GM23248 (cell line): ENCODE data around the gene TSC22D1. TPM values are rescaled to one million over a fixed set of nuclear protein-coding genes. Genes with fewer than 3 reads are reported as not detected.

Experiments used
- DNase-seq: peaks from one replicate; pipeline ENCODE4 v3.0.0-alpha.2; 2015
- H2AFZ ChIP-seq: fragments of 200-600 bp; sonication (generic); 2 replicates; pipeline ENCODE4 v1.6.1; 2016; ENCODE audit warnings: antibody characterized with exemption
- H3F3A ChIP-seq: fragments of 200-600 bp; sonication (generic); 2 replicates; pipeline ENCODE4 v1.6.1; 2016; ENCODE audit warnings: mild to moderate bottlenecking, antibody characterized with exemption, mixed run types; ENCODE audit not compliant: insufficient read depth
- H3K27ac ChIP-seq: fragments of 200-600 bp; sonication (generic); 2 replicates; pipeline ENCODE4 v1.5.1; 2016; ENCODE audit warnings: mild to moderate bottlenecking
- H3K27me3 ChIP-seq: fragments of 200-600 bp; sonication (generic); replicated peaks from 2 replicates; pipeline ENCODE4 v1.6.1; 2016; ENCODE audit warnings: mild to moderate bottlenecking; ENCODE audit not compliant: insufficient read depth
- H3K36me3 ChIP-seq: fragments of 200-600 bp; sonication (generic); 2 replicates; pipeline ENCODE4 v1.6.1; 2016; ENCODE audit warnings: low read depth, mild to moderate bottlenecking
- H3K4me1 ChIP-seq: fragments of 200-600 bp; sonication (generic); 2 replicates; pipeline ENCODE4 v1.6.1; 2016; ENCODE audit warnings: mild to moderate bottlenecking; ENCODE audit not compliant: insufficient read depth
- H3K4me2 ChIP-seq: fragments of 200-600 bp; sonication (generic); one replicate; pipeline ENCODE4 v1.6.1; 2016; ENCODE audit warnings: mild to moderate bottlenecking; ENCODE audit not compliant: unreplicated experiment
- H3K4me3 ChIP-seq: fragments of 200-600 bp; sonication (generic); 2 replicates; pipeline ENCODE4 v1.5.1; 2016; ENCODE audit warnings: mild to moderate bottlenecking
- H3K79me2 ChIP-seq: fragments of 200-600 bp; sonication (generic); 2 replicates; pipeline ENCODE4 v1.6.1; 2016; ENCODE audit warnings: mild to moderate bottlenecking; ENCODE audit not compliant: insufficient read depth
- H3K9ac ChIP-seq: fragments of 200-600 bp; sonication (generic); 2 replicates; pipeline ENCODE4 v1.6.1; 2016; ENCODE audit warnings: mild to moderate bottlenecking
- H3K9me2 ChIP-seq: fragments of 200-600 bp; sonication (generic); 2 replicates; pipeline ENCODE4 v1.6.1; 2016; ENCODE audit warnings: mixed run types, mild to moderate bottlenecking, moderate library complexity; ENCODE audit not compliant: insufficient read depth
- H3K9me3 ChIP-seq: fragments of 200-600 bp; sonication (generic); one replicate; pipeline ENCODE4 v1.6.1; 2017; ENCODE audit warnings: low read depth
- H4K20me1 ChIP-seq: fragments of 200-600 bp; sonication (generic); 2 replicates; pipeline ENCODE4 v1.6.0; 2016; ENCODE audit not compliant: insufficient read depth
- EZH2 ChIP-seq: fragments of 200-600 bp; sonication (generic); IDR thresholded peaks from 2 replicates; pipeline ENCODE4 v1.6.1; 2018; ENCODE audit warnings: antibody characterized with exemption, mild to moderate bottlenecking; ENCODE audit not compliant: insufficient read depth, poor library complexity, severe bottlenecking
- EZH2phosphoT487 ChIP-seq: fragments of 200-600 bp; sonication (generic); IDR thresholded peaks from 2 replicates; pipeline ENCODE4 v1.6.1; 2018; ENCODE audit warnings: antibody characterized with exemption, moderate library complexity, mild to moderate bottlenecking, low read depth; ENCODE audit not compliant: insufficient read depth
- WGBS, 2 experiments: methylation state at CpG; one replicate each; pipeline ENCODE4 v1.1.6; 2015 to 2017; ENCODE audit warnings: low lambda C conversion rate in 2 of 2, low coverage in 1 of 2; ENCODE audit errors: missing lambda C conversion rate in 2 of 2; 5-methylcytosine and 5-hydroxymethylcytosine counted together
- in situ Hi-C: fragments of 300-500 bp; cut with MboI; formaldehyde crosslinking; loops from 2 replicates; pipeline ENCODE4 v1.15.0; 2020
- polyA plus RNA-seq: library from polyadenylated mRNA; unstranded; fragments of >200 nt; fragmentation: Nextera tagmentation; extraction: Ambion mirVana; gene quantifications from 2 replicates; pipeline ENCODE4 v1.2.1, GENCODE V29; 2016
- total RNA-seq: library from RNA; depleted of rRNA; stranded (reverse); fragments of >200 nt; shearing (Covaris generic); gene quantifications from 2 replicates; pipeline ENCODE4 v1.2.3, GENCODE V29; 2014

Gene TSC22D1
- total and polyA plus RNA-seq, 2 experiments from 2014 or later: 31.3 to 60.6 TPM

GRCh38 chr13:44576351-44577235 is 463 bp upstream of the TSC22D1 start:
- peak overlapping the region; percentile 91 for H2AFZ ChIP-seq
- H3K27me3 ChIP-seq: no peaks in the 10 kb centered on the region
- WGBS, 2 experiments: 1 to 2% methylated on average over 43 to 96 of the region's 111 CpGs
- H3K4me3 ChIP-seq: peak overlapping the region; percentile 82
- H3F3A ChIP-seq: peaks cover 14% of the 10 kb centered on the region
- no peaks in the 10 kb centered on the region; the same call in 1 of the 2 replicates for H3K36me3 ChIP-seq
- no peak for TF ChIP-seq EZH2
- no peak for TF ChIP-seq EZH2phosphoT487
- peak; percentile 58 for DNase-seq
- peak overlapping the region; percentile 96 for H3K27ac ChIP-seq
- H3K79me2 ChIP-seq: peaks cover 47% of the 10 kb centered on the region
- no peaks in the 10 kb centered on the region for H4K20me1 ChIP-seq
- H3K4me1 ChIP-seq: peaks cover 43% of the 10 kb centered on the region
- H3K9ac ChIP-seq: peak overlapping the region; percentile 92
- in situ Hi-C loops: no loop called here
- peak overlapping the region; percentile 82 for H3K4me2 ChIP-seq
- no peaks in the 10 kb centered on the region for H3K9me3 ChIP-seq
- H3K9me2 ChIP-seq: no peaks in the 10 kb centered on the region

- peaks cover 59% of the 10 kb centered on the region for H3K4me1 ChIP-seq
- peaks cover 63% of the 10 kb centered on the region for H3K79me2 ChIP-seq
- H4K20me1 ChIP-seq: no peaks in the 10 kb centered on the region
- no peaks in the 10 kb centered on the region; the same call in 1 of the 2 replicates for H3K36me3 ChIP-seq
- H3K27me3 ChIP-seq: no peaks in the 10 kb centered on the region
- peaks cover 14% of the 10 kb centered on the region for H3F3A ChIP-seq
- H3K9me2 ChIP-seq: no peaks in the 10 kb centered on the region
- DNase-seq: no peak
- H3K9me3 ChIP-seq: no peaks in the 10 kb centered on the region
- no peak for TF ChIP-seq EZH2
- TF ChIP-seq EZH2phosphoT487: no peak
- H2AFZ ChIP-seq: no peak overlapping the region; the same call in 1 of the 2 replicates
- peak overlapping the region; percentile 82 for H3K4me3 ChIP-seq
- peak overlapping the region; percentile 82 for H3K4me2 ChIP-seq
- 94 to 100% methylated on average over 1 of the region's 1 CpG for WGBS, 2 experiments
- H3K27ac ChIP-seq: peak overlapping the region; percentile 96; the same call in 1 of the 2 replicates
- H3K9ac ChIP-seq: peak overlapping the region; percentile 92
- in situ Hi-C loops: no loop called here
Observed at GRCh38 chr13:44575035-44575434, 1.1 kb downstream of the TSC22D1 start.

GRCh38 chr13:44574466-44574855 is 1.7 kb downstream of the TSC22D1 start:
- Histone ChIP-seq H3K9ac (peak overlapping the region; percentile 92), H3K4me2 (peak overlapping the region; percentile 82)
- WGBS, 2 experiments: 6 to 11% methylated on average over 1 of the region's 1 CpG

GRCh38 chr13:44573790-44574465 is 2.2 kb downstream of the TSC22D1 start:
- no peaks in the 10 kb centered on the region; the same call in 1 of the 2 replicates for H3K36me3 ChIP-seq
- peak overlapping the region; percentile 82 for H3K4me2 ChIP-seq
- peak overlapping the region; percentile 92; the same call in 1 of the 2 replicates for H3K9ac ChIP-seq
- DNase-seq: peak; percentile 70
- H3K4me1 ChIP-seq: peaks cover 60% of the 10 kb centered on the region
- peaks cover 14% of the 10 kb centered on the region for H3F3A ChIP-seq
- peak overlapping the region; percentile 82 for H3K4me3 ChIP-seq
- peaks cover 74% of the 10 kb centered on the region for H3K79me2 ChIP-seq
- H3K9me3 ChIP-seq: no peaks in the 10 kb centered on the region
- no peaks in the 10 kb centered on the region for H3K9me2 ChIP-seq
- no peaks in the 10 kb centered on the region for H3K27me3 ChIP-seq
- H4K20me1 ChIP-seq: no peaks in the 10 kb centered on the region
- TF ChIP-seq EZH2 (no peak), EZH2phosphoT487 (no peak)
- H3K27ac ChIP-seq: no peak overlapping the region
- WGBS, 2 experiments: 76 to 79% methylated on average over 4 of the region's 4 CpGs
- in situ Hi-C loops: no loop called here
- no peak overlapping the region for H2AFZ ChIP-seq

More at GRCh38 chr13:44574466-44574855, 1.7 kb downstream of the TSC22D1 start:
- in situ Hi-C loops: no loop called here
- Histone ChIP-seq H2AFZ (no peak overlapping the region), H4K20me1 (no peaks in the 10 kb centered on the region), H3K4me1 (peaks cover 60% of the 10 kb centered on the region), H3K27ac (no peak overlapping the region), H3K27me3 (no peaks in the 10 kb centered on the region), H3K4me3 (peak overlapping the region; percentile 82), H3F3A (peaks cover 14% of the 10 kb centered on the region), H3K36me3 (no peaks in the 10 kb centered on the region; the same call in 1 of the 2 replicates), H3K9me3 (no peaks in the 10 kb centered on the region), H3K79me2 (peaks cover 68% of the 10 kb centered on the region), H3K9me2 (no peaks in the 10 kb centered on the region)
- TF ChIP-seq EZH2 (no peak), EZH2phosphoT487 (no peak)
- peak; percentile 51 for DNase-seq
